Ishikawa (cell line): ENCODE data around the gene ZFR.

Experiments
- EP300 ChIP-seq: IDR thresholded peaks from 2 replicates; pipeline ENCODE4 v1.6.1; 2012; ENCODE audit warnings: borderline replicate concordance
- TAF1 ChIP-seq: IDR thresholded peaks from 2 replicates; pipeline ENCODE4 v1.6.1; 2012; ENCODE audit warnings: low read depth, mild to moderate bottlenecking
- TCF12 ChIP-seq: IDR thresholded peaks from 2 replicates; pipeline ENCODE4 v1.6.1; 2012; ENCODE audit warnings: low read depth
- YY1 ChIP-seq: IDR thresholded peaks from 2 replicates; pipeline ENCODE4 v1.6.1; 2012; ENCODE audit warnings: low read depth
- ZBTB7A ChIP-seq: IDR thresholded peaks from 2 replicates; pipeline ENCODE4 v1.6.1; 2012; ENCODE audit warnings: low read depth
- TF ChIP-seq, protein P1 (sequence below): IDR thresholded peaks from 2 replicates; pipeline ENCODE4 v1.6.1; 2012
- TF ChIP-seq, protein P2 (sequence below): IDR thresholded peaks from 2 replicates; pipeline ENCODE4 v1.6.1; 2012
- TF ChIP-seq, protein P3 (sequence below): IDR thresholded peaks from 2 replicates; pipeline ENCODE4 v1.6.1; 2012; ENCODE audit warnings: low read depth, mild to moderate bottlenecking

DNA sequence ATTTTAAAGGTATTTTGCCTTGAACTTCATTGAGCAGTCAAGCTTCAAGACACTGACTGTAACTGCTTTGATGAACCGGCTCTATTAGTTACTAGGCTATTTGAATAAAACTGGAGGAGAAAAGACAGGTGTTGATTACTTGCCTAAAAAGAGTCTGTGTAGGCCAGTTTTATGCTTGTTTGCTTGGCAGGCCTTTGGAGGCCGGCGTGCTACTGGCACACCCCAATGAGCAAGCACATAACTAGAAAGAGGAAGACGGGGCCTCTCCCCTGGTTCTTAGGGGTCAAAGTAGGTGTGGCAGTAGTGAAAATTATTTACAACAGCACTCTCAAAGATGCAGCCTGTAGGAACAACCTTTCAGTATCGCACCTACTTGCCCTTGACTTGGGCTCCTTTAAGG, 2.1 kb upstream of the ZFR start:
- TF ChIP-seq, protein P1, sequence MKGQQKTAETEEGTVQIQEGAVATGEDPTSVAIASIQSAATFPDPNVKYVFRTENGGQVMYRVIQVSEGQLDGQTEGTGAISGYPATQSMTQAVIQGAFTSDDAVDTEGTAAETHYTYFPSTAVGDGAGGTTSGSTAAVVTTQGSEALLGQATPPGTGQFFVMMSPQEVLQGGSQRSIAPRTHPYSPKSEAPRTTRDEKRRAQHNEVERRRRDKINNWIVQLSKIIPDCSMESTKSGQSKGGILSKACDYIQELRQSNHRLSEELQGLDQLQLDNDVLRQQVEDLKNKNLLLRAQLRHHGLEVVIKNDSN = no peak
- no peak for TF ChIP-seq TAF1
- TF ChIP-seq, protein P2, sequence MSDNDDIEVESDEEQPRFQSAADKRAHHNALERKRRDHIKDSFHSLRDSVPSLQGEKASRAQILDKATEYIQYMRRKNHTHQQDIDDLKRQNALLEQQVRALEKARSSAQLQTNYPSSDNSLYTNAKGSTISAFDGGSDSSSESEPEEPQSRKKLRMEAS = no peak
- no peak for TF ChIP-seq YY1
- TF ChIP-seq, protein P3, sequence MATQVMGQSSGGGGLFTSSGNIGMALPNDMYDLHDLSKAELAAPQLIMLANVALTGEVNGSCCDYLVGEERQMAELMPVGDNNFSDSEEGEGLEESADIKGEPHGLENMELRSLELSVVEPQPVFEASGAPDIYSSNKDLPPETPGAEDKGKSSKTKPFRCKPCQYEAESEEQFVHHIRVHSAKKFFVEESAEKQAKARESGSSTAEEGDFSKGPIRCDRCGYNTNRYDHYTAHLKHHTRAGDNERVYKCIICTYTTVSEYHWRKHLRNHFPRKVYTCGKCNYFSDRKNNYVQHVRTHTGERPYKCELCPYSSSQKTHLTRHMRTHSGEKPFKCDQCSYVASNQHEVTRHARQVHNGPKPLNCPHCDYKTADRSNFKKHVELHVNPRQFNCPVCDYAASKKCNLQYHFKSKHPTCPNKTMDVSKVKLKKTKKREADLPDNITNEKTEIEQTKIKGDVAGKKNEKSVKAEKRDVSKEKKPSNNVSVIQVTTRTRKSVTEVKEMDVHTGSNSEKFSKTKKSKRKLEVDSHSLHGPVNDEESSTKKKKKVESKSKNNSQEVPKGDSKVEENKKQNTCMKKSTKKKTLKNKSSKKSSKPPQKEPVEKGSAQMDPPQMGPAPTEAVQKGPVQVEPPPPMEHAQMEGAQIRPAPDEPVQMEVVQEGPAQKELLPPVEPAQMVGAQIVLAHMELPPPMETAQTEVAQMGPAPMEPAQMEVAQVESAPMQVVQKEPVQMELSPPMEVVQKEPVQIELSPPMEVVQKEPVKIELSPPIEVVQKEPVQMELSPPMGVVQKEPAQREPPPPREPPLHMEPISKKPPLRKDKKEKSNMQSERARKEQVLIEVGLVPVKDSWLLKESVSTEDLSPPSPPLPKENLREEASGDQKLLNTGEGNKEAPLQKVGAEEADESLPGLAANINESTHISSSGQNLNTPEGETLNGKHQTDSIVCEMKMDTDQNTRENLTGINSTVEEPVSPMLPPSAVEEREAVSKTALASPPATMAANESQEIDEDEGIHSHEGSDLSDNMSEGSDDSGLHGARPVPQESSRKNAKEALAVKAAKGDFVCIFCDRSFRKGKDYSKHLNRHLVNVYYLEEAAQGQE = no peak
- TF ChIP-seq ZBTB7A = no peak
- no peak for TF ChIP-seq TCF12
- TF ChIP-seq EP300 = no peak
